CD4-positive, alpha-beta T cell (primary cell): ENCODE results near the gene HNRNPC. TPM values are rescaled to one million over a fixed set of nuclear protein-coding genes. Genes with fewer than 3 reads are reported as not detected.
"Not testable (repeated sequence)": the region's sequence is repeated elsewhere in the genome, so short reads cannot be mapped to it uniquely, and the experiment has no call there.

Experiments
- ATAC-seq: fragments of 200-7000 bp; cut with Tn5 transposase; one replicate; pipeline ENCODE4 v1.10.0; 2022; ENCODE audit warnings: mild to moderate bottlenecking; ENCODE audit not compliant: poor library complexity
- CTCF ChIA-PET: fragments of 350-600 bp; sonication (Branson Sonifier 250); formaldehyde crosslinking; loops from one replicate; lab custom pipeline; 2021; ENCODE audit warnings: antibody characterized with exemption, inconsistent platforms; lab: Charles Lee
- POLR2A ChIA-PET: fragments of 350-600 bp; sonication (Branson Sonifier 250); formaldehyde crosslinking; loops from one replicate; lab custom pipeline; 2021; ENCODE audit warnings: antibody characterized with exemption, inconsistent platforms; lab: Charles Lee
- DNase-seq, 14 experiments: peaks; one replicate each; pipeline ENCODE4 v3.0.0-alpha.2; 2013 to 2020; ENCODE audit warnings: mixed read lengths in 2 of 14
- H3K27ac ChIP-seq, 2 donors: one replicate each; pipeline versions ENCODE4 v1.5.1 to v1.7.0; 2013; ENCODE audit warnings: low read length in 2 of 2, low read depth in 1 of 2, mild to moderate bottlenecking in 1 of 2
- H3K27me3 ChIP-seq, 2 experiments: 1 replicate in 1 of 2; 2 replicates in 1 of 2; pipeline versions ENCODE4 v1.6.1 to v1.7.0; 2013; ENCODE audit warnings: low read length in 2 of 2, control low read depth in 1 of 2, mild to moderate bottlenecking in 1 of 2, moderate library complexity in 1 of 2; ENCODE audit not compliant: insufficient read depth in 2 of 2, control insufficient read depth in 1 of 2
- H3K36me3 ChIP-seq: one replicate; pipeline ENCODE4 v1.6.1; 2013; ENCODE audit warnings: low read length, control low read depth; ENCODE audit not compliant: insufficient read depth
- H3K4me1 ChIP-seq: one replicate; pipeline ENCODE4 v1.6.1; 2013; ENCODE audit warnings: low read length, control low read depth; ENCODE audit not compliant: insufficient read depth
- H3K4me3 ChIP-seq: one replicate; pipeline ENCODE4 v1.5.1; 2013; ENCODE audit warnings: mild to moderate bottlenecking, low read length, moderate library complexity
- H3K9me3 ChIP-seq, 2 experiments: 1 replicate in 1 of 2; 2 replicates in 1 of 2; pipeline versions ENCODE4 v1.6.1 to v1.7.0; 2013; ENCODE audit warnings: low read length in 2 of 2, mild to moderate bottlenecking in 2 of 2, control low read depth in 1 of 2, moderate library complexity in 1 of 2; ENCODE audit not compliant: control insufficient read depth in 1 of 2, insufficient read depth in 1 of 2
- H3K27ac Mint-ChIP-seq: one replicate; pipeline ENCODE4 v1.8.0; 2020; ENCODE audit warnings: mixed read lengths
- H3K27me3 Mint-ChIP-seq: one replicate; pipeline ENCODE4 v1.8.0; 2021; ENCODE audit warnings: mixed read lengths
- H3K36me3 Mint-ChIP-seq: one replicate; pipeline ENCODE4 v1.8.0; 2021; ENCODE audit warnings: low read depth, mixed read lengths
- H3K4me1 Mint-ChIP-seq: one replicate; pipeline ENCODE4 v1.8.0; 2021; ENCODE audit warnings: low read depth, mixed read lengths
- H3K4me3 Mint-ChIP-seq: one replicate; pipeline ENCODE4 v1.8.0; 2020; ENCODE audit warnings: mild to moderate bottlenecking, mixed read lengths
- H3K9me3 Mint-ChIP-seq: one replicate; pipeline ENCODE4 v1.8.0; 2020; ENCODE audit warnings: mixed read lengths
- CTCF ChIP-seq: fragments of 200-600 bp; IDR thresholded peaks from one replicate; pipeline ENCODE4 v1.8.0; 2022; ENCODE audit warnings: antibody characterized with exemption, mild to moderate bottlenecking
- intact Hi-C, 2 experiments: fragments of 100-400 bp; cut with DNase I in 1 of 2; cut with micrococcal nuclease in 1 of 2; formaldehyde crosslinking; loops; one replicate each; pipeline versions ENCODE4 v1.15.1 to v1.9.0; 2023 to 2025; cut with DNase I, micrococcal nuclease
- total RNA-seq, 174 experiments: library from RNA in 2 of 174; stranded (reverse) in 2 of 174; gene quantifications; one replicate each; pipeline ENCODE4 v1.2.3 and lab custom pipeline; 2021 to 2026

Gene HNRNPC
- total RNA-seq, 2 experiments from 2014 or later: 507 to 528 TPM

- Histone ChIP-seq H3K4me1 (peaks cover 51% of the 10 kb centered on the region), H3K9me3 (no peaks in the 10 kb centered on the region), H3K4me3 (no peak overlapping the region), H3K27ac (no peak overlapping the region), H3K36me3 (peaks cover 99% of the 10 kb centered on the region), H3K27me3 (no peaks in the 10 kb centered on the region)
- no peak for DNase-seq
- H3K9me3 Mint-ChIP-seq: no peaks in the 10 kb centered on the region
- H3K27ac Mint-ChIP-seq: peak overlapping the region; percentile 8
- peaks cover 66% of the 10 kb centered on the region for H3K4me1 Mint-ChIP-seq
- no peak for ATAC-seq
- no peak overlapping the region for H3K4me3 Mint-ChIP-seq
- CTCF ChIA-PET: interaction anchor here (1.0 kb wide), 1 partner anchor 27 kb away, joined by 3 read pairs; no protein-coding TSS in a partner anchor
- H3K27me3 Mint-ChIP-seq: no peaks in the 10 kb centered on the region
- TF ChIP-seq CTCF: no peak
- H3K36me3 Mint-ChIP-seq: peaks cover 90% of the 10 kb centered on the region
- POLR2A ChIA-PET: interaction anchor here (1.2 kb wide), 1 partner anchor 12 kb away, joined by 8 read pairs; no protein-coding TSS in a partner anchor
- intact Hi-C loops: no loop called here
Measured at GRCh38 chr14:21227981-21228380, 41.3 kb downstream of the HNRNPC start.

GRCh38 chr14:21227150-21227549 is 42.1 kb downstream of the HNRNPC start:
- ATAC-seq (no peak), DNase-seq (no peak)
- intact Hi-C loops: no loop called here
- Mint-ChIP-seq H3K4me1 (peaks cover 69% of the 10 kb centered on the region), H3K27me3 (no peaks in the 10 kb centered on the region), H3K27ac (peak overlapping the region; percentile 8), H3K9me3 (no peaks in the 10 kb centered on the region), H3K36me3 (peaks cover 90% of the 10 kb centered on the region), H3K4me3 (no peak overlapping the region)
- ChIA-PET CTCF (interaction anchor here (1.1 to 1.4 kb wide), 2 partner anchors 8 to 13 kb away, joined by 3 read pairs; no protein-coding TSS in a partner anchor), POLR2A (interaction anchor here (0.6 kb wide), 1 partner anchor 141 kb away, joined by 3 read pairs; no protein-coding TSS in a partner anchor)
- no peak for TF ChIP-seq CTCF
- Histone ChIP-seq H3K4me3 (no peak overlapping the region), H3K27ac (no peak overlapping the region), H3K9me3 (no peaks in the 10 kb centered on the region), H3K36me3 (peaks cover 98% of the 10 kb centered on the region), H3K4me1 (peaks cover 50% of the 10 kb centered on the region), H3K27me3 (no peaks in the 10 kb centered on the region)

- Histone ChIP-seq H3K9me3 (no peaks in the 10 kb centered on the region), H3K4me1 (peaks cover 49% of the 10 kb centered on the region), H3K27ac (no peak overlapping the region), H3K27me3 (no peaks in the 10 kb centered on the region), H3K4me3 (no peak overlapping the region), H3K36me3 (peaks cover 97% of the 10 kb centered on the region)
- ChIA-PET CTCF (interaction anchor here (1.1 to 1.4 kb wide), 2 partner anchors 9 to 14 kb away, joined by 3 read pairs; no protein-coding TSS in a partner anchor), POLR2A (no interaction called here)
- no peak for TF ChIP-seq CTCF
- no peak for ATAC-seq
- Mint-ChIP-seq H3K36me3 (peaks cover 90% of the 10 kb centered on the region), H3K27me3 (no peaks in the 10 kb centered on the region), H3K4me1 (peaks cover 69% of the 10 kb centered on the region), H3K9me3 (no peaks in the 10 kb centered on the region), H3K4me3 (no peak overlapping the region), H3K27ac (peak overlapping the region; percentile 8)
- no peak for DNase-seq
- intact Hi-C loops: no loop called here
Measured at GRCh38 chr14:21226467-21226866, 42.8 kb downstream of the HNRNPC start.

GRCh38 chr14:21225164-21225563 is 44.1 kb downstream of the HNRNPC start:
- H3K9me3 Mint-ChIP-seq, H3K4me3 ChIP-seq, H3K27me3 Mint-ChIP-seq, CTCF ChIA-PET, H3K27ac ChIP-seq, H3K4me3 Mint-ChIP-seq, ATAC-seq, DNase-seq, POLR2A ChIA-PET, intact Hi-C loops, H3K9me3 ChIP-seq, H3K27me3 ChIP-seq: not testable (repeated sequence)
- Mint-ChIP-seq H3K36me3 (peaks cover 90% of the 10 kb centered on the region), H3K27ac (peak overlapping the region; percentile 30), H3K4me1 (peaks cover 68% of the 10 kb centered on the region)
- H3K36me3 ChIP-seq: peaks cover 97% of the 10 kb centered on the region
- H3K4me1 ChIP-seq: peaks cover 48% of the 10 kb centered on the region
